Measurements from ENCODE around the gene MAPK8IP1.

DNA sequence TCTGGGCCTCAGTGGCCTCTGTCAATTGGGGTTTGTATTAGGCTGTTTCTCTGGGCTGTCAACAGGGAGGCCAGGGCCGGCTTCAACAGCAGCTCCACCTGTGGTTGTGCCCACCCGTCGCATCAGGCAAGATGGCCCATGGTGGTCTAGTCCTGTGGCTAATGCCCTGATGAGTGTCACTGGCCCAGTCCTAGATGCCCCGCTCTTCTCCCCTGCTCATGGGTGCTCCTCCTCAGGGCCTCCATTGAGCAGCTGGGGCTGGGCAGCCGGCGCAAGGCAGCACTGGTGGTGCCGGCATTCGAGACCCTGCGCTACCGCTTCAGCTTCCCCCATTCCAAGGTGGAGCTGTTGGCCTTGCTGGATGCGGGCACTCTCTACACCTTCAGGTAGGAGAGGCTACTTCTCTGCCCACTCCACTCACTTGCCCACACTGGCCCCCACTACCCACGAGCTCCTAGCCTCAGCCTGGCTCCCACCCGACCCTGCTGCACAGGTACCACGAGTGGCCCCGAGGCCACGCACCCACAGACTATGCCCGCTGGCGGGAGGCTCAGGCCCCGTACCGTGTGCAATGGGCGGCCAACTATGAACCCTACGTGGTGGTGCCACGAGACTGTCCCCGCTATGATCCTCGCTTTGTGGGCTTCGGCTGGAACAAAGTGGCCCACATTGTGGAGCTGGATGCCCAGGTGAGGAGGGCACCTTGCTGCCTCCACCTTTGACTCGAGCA is 42.4 kb downstream of the MAPK8IP1 start:
- TF ChIP-seq POLR2A (IDR thresholded peaks at IDR 0.05) (no peak), POLR2AphosphoS5 (IDR thresholded peaks at IDR 0.05) (no peak), EP300 (IDR thresholded peaks at IDR 0.05) (no peak)
- TF ChIP-seq, protein P1, sequence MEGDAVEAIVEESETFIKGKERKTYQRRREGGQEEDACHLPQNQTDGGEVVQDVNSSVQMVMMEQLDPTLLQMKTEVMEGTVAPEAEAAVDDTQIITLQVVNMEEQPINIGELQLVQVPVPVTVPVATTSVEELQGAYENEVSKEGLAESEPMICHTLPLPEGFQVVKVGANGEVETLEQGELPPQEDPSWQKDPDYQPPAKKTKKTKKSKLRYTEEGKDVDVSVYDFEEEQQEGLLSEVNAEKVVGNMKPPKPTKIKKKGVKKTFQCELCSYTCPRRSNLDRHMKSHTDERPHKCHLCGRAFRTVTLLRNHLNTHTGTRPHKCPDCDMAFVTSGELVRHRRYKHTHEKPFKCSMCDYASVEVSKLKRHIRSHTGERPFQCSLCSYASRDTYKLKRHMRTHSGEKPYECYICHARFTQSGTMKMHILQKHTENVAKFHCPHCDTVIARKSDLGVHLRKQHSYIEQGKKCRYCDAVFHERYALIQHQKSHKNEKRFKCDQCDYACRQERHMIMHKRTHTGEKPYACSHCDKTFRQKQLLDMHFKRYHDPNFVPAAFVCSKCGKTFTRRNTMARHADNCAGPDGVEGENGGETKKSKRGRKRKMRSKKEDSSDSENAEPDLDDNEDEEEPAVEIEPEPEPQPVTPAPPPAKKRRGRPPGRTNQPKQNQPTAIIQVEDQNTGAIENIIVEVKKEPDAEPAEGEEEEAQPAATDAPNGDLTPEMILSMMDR (IDR thresholded peaks at IDR 0.05), result no peak

Measured in suprapubic skin (tissue), 4 donors.